Measurements from ENCODE around the gene ZNF12.
"Not testable (repeated sequence)": the region's sequence is repeated elsewhere in the genome, so short reads cannot be mapped to it uniquely, and the experiment has no call there.

ZNF12 gene

DNA sequence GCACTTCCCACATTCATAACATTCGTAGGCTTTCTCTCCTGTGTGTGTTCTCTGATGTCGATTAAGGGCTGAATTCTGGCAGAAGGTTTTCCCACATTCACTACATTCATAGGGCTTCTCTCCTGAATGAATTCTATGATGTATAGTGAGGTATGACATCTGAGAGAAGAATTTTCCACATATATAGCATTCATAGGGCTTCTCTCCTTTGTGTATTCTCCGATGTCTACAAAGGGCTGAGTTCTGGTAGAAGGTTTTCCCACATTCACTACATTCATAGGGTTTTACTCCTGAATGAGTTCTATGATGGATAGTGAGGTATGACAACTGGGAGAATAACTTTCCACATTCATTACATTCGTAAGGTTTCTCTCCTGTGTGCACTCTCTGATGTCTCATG lies 15.6 kb downstream of the ZNF12 start:
- DNase-seq = no peak

DNA sequence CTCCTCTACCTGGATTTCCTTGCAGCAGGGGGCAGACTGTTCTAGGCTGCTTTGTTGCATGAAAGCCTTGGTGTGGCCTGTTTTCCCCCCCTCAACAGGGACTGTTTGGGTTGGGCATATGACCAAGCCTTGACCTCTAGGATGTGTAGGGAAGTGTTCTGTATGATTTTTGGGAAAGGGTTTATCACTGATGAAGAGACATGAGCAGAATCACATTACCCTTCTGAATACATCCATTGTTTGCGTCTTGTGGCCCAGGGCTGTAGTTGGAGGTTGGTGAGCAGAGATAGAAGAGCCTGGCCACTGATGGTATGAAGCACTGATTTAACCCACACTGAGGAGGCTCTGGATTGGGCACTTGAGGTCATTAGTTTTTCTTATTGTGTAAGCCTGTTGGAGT lies 26.6 kb downstream of the ZNF12 start:
- DNase-seq = no peak

DNA sequence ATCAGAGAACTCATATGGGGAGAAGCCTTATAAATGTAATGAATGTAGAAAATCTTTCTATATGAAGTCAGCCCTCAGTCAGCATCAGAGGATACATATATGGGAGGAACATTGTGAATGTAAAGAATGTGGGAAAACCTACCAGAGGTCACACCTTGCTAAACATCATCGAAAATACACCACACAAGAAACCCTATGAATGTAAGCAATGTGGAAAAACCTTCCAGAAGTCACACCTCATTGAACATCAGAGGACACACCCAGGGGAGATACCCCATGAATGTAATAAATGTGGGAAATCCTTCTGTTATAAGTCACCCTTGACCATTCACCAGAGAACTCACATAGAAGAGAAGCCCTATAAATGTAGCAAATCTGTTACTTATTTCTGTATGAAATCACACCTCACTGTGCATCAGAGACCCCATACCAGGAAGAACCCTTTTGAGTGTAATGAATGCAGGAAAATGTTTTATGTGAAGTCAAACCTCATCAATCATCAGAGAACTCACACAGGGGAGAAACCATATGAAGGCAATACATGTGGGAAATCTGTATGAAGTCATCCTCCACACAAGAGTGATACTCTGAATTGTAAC lies 30.8 kb downstream of the ZNF12 start:
- no peak for DNase-seq

GRCh38 chr7:6670851-6671250 lies 35.9 kb downstream of the ZNF12 start:
- not testable (repeated sequence) for DNase-seq

GRCh38 chr7:6658618-6659345 lies 48.0 kb downstream of the ZNF12 start:
- DNase-seq = no peak

DNA sequence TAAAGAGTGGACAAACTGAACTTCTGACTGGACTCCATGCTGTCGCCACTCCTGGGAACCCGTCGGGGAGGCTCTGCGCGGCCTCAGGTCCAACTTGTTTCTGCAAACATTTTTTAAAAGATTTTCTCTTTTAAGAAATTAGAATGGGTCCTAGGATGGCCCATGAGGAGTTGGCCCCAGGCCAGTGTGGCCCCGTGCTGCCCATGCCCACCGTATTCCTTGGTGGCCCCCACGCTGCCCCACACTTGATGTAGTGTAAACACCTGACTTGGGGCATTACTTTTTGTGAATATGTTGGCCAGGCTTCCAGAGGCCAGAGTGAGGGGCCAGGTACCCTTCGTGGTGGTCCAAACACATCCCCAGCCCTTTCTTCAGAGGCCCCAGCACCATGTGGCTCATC lies 50.3 kb downstream of the ZNF12 start:
- no peak for DNase-seq

DNA sequence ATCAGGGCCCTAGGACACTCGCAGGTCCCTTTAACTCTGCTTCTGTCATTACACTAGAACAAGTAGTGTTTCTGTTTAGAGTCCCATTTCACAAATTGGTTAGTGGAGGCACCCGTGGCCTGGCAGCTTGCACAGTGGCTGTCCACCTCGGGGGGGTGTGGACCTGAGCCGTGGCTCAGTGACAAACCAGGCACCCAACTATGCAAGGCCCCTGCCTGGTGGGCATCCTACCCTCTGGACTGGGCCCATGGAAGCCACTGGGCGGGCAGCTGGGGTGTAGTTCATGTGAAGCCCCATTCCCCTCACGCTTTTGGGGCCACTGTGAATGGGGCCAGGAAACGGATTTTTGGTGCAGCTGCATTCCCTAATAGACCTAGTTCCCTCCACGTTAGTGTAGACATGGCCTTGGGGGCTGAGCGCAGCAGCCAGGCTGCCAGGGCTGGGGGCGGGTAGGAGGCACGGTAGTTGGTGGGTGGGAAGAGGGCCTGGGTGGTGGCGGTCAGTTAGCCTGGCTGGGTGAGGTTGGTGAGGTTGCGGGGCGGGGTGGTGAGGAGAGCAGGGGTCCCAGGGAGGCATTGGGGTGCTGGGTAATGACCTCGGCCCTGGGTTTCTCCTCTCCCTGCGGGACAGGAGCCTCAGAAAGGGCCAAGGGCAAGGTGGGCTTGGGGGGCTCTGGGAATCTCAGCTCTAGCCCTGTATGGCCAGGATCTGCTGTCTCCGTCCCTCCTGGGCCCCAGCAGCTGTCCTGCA lies 50.9 kb downstream of the ZNF12 start:
- no peak for DNase-seq

- DNase-seq = no peak
Observed at GRCh38 chr7:6654842-6655610, 51.7 kb downstream of the ZNF12 start.

DNA sequence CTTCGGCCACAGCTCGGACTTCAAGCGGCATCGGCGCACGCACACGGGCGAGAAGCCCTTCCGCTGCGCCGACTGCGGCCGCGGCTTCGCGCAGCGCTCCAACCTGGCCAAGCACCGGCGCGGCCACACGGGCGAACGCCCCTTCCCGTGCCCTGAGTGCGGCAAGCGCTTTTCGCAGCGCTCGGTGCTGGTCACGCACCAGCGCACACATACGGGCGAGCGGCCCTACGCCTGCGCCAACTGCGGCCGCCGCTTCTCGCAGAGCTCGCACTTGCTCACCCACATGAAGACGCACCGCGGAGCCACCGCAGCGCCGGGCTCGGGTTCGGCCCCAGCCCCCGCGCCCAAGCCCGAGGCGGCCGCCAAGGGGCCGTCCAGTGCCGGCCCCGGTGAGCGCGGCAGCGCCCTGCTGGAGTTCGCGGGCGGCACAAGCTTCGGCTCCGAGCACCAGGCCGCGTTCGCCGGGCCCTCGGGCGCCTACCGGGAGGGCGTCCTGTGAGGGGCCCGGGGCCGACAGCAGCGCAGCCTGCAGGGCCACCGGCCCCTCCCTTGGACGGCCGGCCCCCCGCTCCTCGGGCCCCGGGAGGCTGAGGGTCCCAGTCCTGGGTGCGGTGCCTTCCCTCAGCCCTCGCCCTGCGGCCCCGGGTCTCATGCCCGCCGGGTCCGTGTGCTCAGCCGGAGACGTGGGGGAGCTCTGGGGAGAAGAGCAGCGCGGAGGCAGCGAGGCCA lies 52.5 kb downstream of the ZNF12 start:
- DNase-seq = no peak

DNA sequence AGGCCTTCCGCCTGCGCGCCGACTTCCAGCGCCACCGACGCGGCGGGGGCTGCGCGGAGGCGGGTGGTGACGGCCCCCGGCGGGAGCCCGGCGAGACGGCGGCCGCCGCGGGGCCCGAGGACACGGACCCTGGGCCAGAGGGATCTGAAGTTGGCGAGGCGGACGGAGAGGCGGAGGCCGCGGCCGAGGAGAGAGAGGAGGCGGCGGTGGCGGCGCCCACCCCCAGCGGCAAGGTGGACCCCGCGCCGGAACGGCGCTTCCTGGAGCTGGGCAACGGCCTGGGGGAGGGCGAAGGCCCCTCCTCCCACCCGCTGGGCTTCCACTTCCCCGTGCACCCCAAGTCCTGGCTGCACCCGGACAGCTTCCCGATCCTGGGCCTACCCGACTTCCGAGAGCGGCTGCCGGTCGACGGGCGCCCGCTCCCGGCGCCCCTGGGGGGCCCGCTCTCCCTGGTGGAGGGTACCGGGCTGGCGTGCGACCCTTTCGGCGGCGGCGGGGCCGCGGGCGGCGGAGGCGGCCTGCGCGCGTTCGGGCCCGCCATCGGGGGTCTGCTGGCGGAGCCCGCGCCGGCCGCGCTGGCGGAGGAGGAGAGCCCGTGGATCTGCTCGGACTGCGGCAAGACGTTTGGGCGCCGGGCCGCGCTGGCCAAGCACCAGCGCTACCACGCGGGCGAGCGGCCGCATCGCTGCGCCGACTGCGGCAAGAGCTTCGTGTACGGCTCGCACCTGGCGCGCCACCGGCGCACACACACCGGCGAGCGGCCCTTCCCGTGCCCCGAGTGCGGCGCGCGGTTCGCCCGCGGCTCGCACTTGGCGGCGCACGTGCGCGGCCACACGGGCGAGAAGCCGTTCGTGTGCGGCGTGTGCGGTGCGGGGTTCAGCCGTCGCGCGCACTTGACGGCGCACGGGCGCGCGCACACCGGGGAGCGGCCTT lies 53.4 kb downstream of the ZNF12 start:
- no peak for DNase-seq

GRCh38 chr7:6652446-6653011 lies 54.2 kb downstream of the ZNF12 start:
- DNase-seq = no peak

DNA sequence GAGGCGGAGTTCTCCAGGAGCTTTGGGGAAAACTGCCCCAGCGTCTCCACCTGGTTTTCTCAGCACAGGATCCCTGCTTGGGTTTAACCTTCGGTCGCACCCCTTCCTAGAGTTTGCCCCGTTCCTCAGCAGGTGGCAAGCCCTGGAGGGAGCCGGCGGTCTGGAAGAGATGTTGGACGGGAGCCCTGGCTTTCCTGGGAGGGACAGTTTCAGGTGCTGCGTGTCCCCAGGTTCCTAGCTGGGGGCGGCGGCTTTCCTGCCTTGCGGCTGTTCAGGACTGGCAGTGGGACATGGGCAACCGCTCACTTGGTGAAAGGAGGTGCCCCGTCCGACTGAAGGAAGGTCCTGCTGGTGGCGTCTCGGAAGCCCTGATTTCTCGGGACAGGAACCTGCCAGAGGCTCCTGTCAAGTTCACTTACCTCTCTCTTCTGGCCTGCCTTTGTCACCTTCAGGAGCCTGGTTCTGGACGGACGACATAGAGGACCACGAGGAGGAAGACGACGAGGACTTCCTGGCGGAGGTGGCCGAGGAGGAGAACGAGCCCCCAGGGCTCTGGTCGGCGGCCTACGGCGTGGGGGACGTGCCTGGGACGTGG lies 54.8 kb downstream of the ZNF12 start:
- no peak for DNase-seq

DNA sequence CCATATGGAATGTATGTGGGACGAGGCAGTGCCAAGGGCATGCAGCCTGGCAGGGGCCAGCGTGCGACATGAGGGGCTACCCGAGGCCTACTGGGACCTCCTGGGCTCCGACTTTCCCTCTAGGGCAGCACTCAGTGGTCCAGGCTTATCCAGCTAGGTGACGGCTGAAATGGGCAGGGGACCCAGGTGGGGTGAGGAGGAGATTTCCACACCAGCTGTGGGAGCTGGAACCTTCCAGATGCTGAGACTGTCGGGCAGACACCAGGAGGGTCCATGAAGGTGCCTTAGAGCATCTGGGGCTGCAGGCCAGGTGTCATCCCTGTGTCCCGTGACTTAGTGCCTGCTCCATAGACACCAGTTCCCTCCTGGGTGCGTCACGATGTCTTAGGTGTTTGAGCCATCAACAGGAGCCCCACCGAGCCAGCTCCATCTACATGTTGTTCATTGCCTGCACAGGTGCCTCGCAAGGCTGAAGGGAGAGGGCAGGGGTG lies 56.2 kb downstream of the ZNF12 start:
- no peak for DNase-seq

DNA sequence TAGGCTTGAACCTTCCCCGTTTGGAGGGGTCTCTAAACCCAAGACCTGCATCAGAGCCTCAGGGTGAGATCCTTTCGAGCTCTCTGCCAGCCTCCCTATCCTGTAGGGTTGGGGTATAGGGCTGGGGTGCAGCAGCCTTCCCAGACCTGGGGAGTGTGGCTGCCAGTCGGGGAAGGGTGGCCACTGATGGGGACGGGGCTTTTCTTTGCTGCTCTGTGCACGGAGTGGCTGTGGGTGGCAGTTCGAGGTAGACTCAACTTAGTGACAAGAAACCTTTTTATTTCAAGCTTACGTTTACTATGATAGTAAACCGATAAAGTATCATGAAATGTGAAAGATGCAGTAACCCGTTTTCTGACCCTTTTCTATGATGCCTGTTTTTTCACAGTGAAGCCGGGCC lies 56.7 kb downstream of the ZNF12 start:
- no peak for DNase-seq

DNA sequence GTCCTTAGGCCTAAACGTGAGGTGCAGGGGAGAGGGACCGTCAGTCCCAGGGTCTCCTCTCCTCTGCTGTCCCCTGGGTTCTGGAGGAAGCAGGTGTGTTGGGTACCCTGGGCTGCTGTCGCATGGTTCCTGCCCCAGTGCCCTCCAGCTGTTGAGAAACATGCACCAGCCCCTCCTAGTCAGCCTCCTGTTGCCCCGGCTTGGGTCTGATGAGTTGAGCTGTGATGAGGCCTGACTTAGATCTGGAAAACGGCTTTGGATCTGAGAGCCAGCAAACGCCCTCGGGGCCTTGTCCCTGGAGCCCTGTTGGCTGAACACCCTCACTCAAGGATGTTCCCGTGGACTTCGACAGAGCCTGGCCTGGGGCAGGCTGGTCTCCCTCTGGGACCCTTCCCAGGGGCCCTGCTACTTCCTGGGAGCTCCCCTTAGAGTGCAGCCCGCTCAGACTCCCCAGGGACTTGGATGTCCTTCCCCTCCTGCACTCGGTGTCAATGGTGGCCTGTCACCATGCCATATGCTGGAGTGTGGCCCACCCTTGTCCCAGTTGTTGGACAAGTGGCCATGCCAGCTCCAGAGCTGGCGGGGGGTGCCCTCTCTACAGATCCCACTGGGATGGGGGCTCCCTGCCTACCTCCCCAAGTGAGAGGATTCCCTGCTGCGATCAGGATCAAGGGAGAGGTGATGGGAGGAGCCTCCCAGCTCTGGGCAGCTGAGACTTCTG lies 57.3 kb downstream of the ZNF12 start:
- DNase-seq = no peak

DNA sequence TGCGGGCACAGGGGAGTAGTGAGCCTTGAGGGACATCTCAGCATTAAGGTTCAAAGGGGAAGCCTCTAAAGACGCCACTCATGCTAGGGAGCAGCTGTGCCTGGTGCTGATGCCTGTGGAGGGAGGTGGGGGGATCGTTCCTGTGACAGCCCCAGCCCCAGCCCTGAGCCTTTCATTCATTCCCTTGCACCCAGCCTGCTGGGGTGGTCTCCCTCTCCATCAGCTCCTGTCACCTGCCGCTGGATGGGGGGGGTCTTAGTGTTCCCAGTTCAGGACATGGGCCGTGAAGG lies 58.0 kb downstream of the ZNF12 start:
- no peak for DNase-seq

GRCh38 chr7:6648066-6648814 lies 58.5 kb downstream of the ZNF12 start:
- DNase-seq = no peak

DNA sequence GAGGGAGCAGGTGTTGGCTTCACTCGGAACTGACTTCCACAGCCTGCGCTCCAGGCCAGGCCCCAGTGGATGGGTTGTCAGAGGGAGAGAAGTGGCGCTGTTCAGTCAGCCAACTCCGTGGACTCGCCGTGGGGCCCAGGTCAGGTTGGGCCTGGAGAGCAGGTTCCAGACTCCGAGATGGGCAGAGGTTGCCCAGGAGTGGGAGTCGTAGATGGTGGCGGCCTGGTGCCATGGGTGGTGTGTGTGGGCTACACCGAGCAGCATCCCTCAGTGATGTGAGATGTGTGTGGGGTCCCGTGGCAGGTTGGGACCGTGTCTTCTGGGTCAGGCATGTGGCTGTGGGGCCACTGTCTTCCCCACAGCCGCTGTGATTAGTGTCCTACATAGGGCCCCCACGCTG lies 59.2 kb downstream of the ZNF12 start:
- no peak for DNase-seq

DNA sequence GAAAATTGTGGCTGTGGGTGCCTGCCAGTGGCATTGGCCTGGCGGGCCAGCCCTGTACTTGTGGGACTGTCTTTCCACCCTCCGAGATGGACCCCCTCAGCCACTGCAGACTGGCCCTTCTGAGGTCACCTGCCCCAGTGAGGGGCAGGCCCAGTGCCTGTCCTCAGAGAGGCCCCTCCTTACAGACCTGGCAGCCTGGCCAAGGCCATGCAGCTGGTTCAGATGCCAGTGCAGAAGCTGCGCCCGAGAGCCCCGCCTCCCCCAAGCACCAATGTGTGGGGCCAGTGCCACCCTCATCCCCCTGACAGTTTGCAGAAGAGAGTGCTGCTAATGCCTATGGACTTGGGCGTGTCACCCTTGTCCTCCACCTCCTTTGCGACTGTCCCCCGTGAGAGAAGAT lies 59.7 kb downstream of the ZNF12 start:
- no peak for DNase-seq
